Lower lobe of right lung (tissue), 2 donors: ENCODE data around the gene THAP2. TPM values are rescaled to one million over a fixed set of nuclear protein-coding genes. Genes with fewer than 3 reads are reported as not detected.
A peak's percentile ranks its signal among the peaks of the same experiment; 100 is the strongest.

Source experiments
- ATAC-seq, 2 donors: fragments of 200-7000 bp; cut with Tn5 transposase; one replicate each; pipeline ENCODE4 v1.9.1; 2020 to 2022; ENCODE audit warnings: mild to moderate bottlenecking in 2 of 2, moderate library complexity in 2 of 2
- DNase-seq: peaks from one replicate; pipeline ENCODE4 v3.0.0-alpha.2; 2020
- H3K27ac ChIP-seq: fragments of 200-600 bp; one replicate; pipeline ENCODE4 v1.8.0; 2022
- H3K27me3 ChIP-seq: fragments of 200-600 bp; one replicate; pipeline ENCODE4 v1.8.0; 2022; ENCODE audit warnings: low read depth
- H3K36me3 ChIP-seq: fragments of 200-600 bp; one replicate; pipeline ENCODE4 v1.8.0; 2022; ENCODE audit warnings: mild to moderate bottlenecking
- H3K4me1 ChIP-seq: fragments of 200-600 bp; one replicate; pipeline ENCODE4 v1.8.0; 2022
- H3K4me3 ChIP-seq: fragments of 200-600 bp; one replicate; pipeline ENCODE4 v1.8.0; 2022; ENCODE audit warnings: mild to moderate bottlenecking
- H3K9me3 ChIP-seq: fragments of 200-600 bp; one replicate; pipeline ENCODE4 v1.8.0; 2022
- intact Hi-C: fragments of 100-400 bp; cut with DNase I; formaldehyde crosslinking; loops from one replicate; pipeline ENCODE4 v1.11.0; 2022
- total RNA-seq: library from RNA; stranded (reverse); fragmentation: NEBNext Ultra II Directional; extraction: Animal tissue kit (Norgen Biotek cat#: 25700); gene quantifications from one replicate; pipeline ENCODE4 v1.2.1, GENCODE V29; 2021
- TF ChIP-seq, protein P1 (sequence below): fragments of 200-600 bp; IDR thresholded peaks from one replicate; pipeline ENCODE4 v1.8.0; 2022; ENCODE audit warnings: antibody characterized with exemption, mild to moderate bottlenecking
- donor health status: DM: no; HTN: yes; CAD: no; lungs with severe emphysema.

Gene THAP2
- total RNA-seq, 1 donor from 2014 or later, result 6.1 TPM

DNA sequence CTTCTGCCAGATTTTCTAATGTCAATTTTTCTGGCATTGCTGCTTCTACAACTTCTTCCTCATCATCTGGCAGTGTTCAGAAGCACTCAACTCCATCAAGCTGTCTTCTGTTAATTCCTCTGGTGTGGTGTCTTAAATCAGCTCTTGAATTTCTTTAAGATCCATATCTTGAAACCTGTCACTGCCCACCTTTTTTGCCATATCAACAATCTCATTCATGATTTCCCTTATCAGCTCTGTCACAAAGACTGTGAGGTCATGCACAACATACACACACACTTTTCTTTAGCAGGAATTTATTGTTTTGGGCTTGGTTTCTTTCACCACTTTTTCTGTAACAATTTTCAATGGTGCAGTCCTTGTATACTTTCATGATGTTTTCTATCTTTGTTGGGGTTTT is 7.2 kb downstream of the THAP2 start:
- H3K36me3 ChIP-seq, result no peaks in the 10 kb centered on the region
- no peak for ATAC-seq
- DNase-seq, result no peak
- H3K4me1 ChIP-seq, result peaks cover 1% of the 10 kb centered on the region
- no peaks in the 10 kb centered on the region for H3K27me3 ChIP-seq
- TF ChIP-seq, protein P1, sequence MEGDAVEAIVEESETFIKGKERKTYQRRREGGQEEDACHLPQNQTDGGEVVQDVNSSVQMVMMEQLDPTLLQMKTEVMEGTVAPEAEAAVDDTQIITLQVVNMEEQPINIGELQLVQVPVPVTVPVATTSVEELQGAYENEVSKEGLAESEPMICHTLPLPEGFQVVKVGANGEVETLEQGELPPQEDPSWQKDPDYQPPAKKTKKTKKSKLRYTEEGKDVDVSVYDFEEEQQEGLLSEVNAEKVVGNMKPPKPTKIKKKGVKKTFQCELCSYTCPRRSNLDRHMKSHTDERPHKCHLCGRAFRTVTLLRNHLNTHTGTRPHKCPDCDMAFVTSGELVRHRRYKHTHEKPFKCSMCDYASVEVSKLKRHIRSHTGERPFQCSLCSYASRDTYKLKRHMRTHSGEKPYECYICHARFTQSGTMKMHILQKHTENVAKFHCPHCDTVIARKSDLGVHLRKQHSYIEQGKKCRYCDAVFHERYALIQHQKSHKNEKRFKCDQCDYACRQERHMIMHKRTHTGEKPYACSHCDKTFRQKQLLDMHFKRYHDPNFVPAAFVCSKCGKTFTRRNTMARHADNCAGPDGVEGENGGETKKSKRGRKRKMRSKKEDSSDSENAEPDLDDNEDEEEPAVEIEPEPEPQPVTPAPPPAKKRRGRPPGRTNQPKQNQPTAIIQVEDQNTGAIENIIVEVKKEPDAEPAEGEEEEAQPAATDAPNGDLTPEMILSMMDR, result no peak
- intact Hi-C loops, result no loop called here
- H3K9me3 ChIP-seq, result no peaks in the 10 kb centered on the region
- no peak overlapping the region for H3K4me3 ChIP-seq
- no peak overlapping the region for H3K27ac ChIP-seq

DNA sequence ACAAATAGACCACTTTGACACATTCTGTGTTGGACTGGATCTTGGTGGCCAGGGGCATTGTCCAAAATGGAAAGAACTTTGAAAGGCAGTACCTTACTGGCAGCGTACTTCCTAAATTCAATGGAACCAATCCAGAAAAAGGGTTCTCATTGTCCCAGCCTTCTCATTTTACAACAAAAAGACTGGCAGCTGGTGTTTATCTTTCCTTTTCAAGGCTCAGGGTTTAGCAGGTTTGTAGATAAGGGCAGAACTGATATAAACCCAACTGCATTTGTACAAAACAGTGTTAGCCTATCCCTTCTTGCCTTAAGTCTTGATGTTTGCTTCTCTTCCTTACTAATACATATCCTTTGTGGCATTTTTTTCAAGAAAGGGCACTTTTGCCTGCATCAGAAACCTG is 7.7 kb downstream of the THAP2 start:
- DNase-seq (no peak), ATAC-seq (no peak)
- Histone ChIP-seq H3K4me3 (no peak overlapping the region), H3K9me3 (no peaks in the 10 kb centered on the region), H3K36me3 (no peaks in the 10 kb centered on the region), H3K4me1 (no peaks in the 10 kb centered on the region), H3K27me3 (no peaks in the 10 kb centered on the region), H3K27ac (no peak overlapping the region)
- TF ChIP-seq, protein P1, result no peak
- intact Hi-C loops, result no loop called here

DNA sequence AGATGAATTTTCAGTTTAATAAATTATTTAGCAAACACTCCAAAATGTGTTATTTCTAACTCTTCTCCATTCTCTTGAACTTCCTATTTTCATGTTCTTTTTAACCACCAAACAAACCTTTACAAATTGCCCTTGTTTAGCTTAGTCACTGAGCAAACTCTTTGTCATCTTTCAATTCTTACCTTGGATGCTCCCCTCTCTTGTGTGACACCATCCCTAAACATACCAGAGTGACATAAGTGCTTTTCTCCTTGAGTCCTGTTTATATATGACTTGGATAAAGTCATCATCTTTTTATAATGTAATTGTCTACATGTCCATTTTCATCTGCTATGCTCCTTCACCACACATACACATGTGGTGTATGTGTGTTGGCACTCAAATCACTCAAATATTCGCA is 18.4 kb downstream of the THAP2 start:
- intact Hi-C loops, result no loop called here
- peaks cover 8% of the 10 kb centered on the region for H3K4me1 ChIP-seq
- no peaks in the 10 kb centered on the region for H3K9me3 ChIP-seq
- H3K4me3 ChIP-seq, result no peak overlapping the region
- TF ChIP-seq, protein P1, result no peak
- DNase-seq (no peak), ATAC-seq (no peak)
- no peak overlapping the region for H3K27ac ChIP-seq
- H3K36me3 ChIP-seq, result no peaks in the 10 kb centered on the region
- no peaks in the 10 kb centered on the region for H3K27me3 ChIP-seq

DNA sequence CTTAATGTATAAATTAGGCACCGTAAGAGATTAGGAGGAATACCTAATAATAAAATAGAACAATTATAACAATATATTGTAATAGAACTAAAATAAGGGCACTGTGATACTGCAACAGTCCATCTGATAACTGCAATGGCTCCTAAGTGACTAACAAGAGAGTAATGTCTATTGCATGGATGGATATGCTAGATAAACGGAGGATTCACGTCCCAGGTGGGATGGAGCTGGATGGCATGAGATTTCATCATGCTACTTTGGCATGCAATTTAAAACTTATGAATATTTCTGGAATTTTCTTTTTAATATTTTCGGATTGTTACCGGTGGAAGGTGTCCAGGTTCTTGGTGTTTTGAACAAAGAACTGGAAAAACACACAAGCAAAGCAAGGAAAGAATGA is 19.5 kb downstream of the THAP2 start:
- no peaks in the 10 kb centered on the region for H3K9me3 ChIP-seq
- DNase-seq (no peak), ATAC-seq (no peak)
- intact Hi-C loops, result no loop called here
- no peaks in the 10 kb centered on the region for H3K36me3 ChIP-seq
- TF ChIP-seq, protein P1, result no peak
- H3K27ac ChIP-seq, result no peak overlapping the region
- no peaks in the 10 kb centered on the region for H3K27me3 ChIP-seq
- H3K4me1 ChIP-seq, result peaks cover 18% of the 10 kb centered on the region
- H3K4me3 ChIP-seq, result no peak overlapping the region

DNA sequence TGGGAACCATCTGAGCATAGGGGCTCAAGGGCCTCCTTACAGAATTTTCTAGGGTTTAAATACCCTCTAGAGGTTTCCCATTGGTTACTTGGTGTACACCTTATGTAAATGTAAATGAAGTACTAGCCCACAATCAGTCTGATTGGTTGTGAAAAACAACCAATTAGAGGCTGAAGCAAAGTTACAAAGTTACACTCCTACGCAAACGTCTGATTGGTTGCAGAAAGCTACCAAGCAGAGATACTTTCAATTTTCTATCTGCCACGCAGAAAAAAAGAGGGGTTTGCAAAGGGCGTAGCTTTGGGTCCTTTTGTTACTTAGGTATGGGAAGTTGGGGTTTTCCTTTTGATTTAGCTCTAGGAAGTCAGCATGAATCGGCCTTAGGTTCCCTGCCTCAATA is 20.0 kb downstream of the THAP2 start:
- intact Hi-C loops, result no loop called here
- DNase-seq (no peak), ATAC-seq (no peak)
- Histone ChIP-seq H3K36me3 (no peaks in the 10 kb centered on the region), H3K9me3 (no peaks in the 10 kb centered on the region), H3K27ac (no peak overlapping the region), H3K4me3 (no peak overlapping the region), H3K27me3 (no peaks in the 10 kb centered on the region), H3K4me1 (peaks cover 19% of the 10 kb centered on the region)
- TF ChIP-seq, protein P1, result no peak

DNA sequence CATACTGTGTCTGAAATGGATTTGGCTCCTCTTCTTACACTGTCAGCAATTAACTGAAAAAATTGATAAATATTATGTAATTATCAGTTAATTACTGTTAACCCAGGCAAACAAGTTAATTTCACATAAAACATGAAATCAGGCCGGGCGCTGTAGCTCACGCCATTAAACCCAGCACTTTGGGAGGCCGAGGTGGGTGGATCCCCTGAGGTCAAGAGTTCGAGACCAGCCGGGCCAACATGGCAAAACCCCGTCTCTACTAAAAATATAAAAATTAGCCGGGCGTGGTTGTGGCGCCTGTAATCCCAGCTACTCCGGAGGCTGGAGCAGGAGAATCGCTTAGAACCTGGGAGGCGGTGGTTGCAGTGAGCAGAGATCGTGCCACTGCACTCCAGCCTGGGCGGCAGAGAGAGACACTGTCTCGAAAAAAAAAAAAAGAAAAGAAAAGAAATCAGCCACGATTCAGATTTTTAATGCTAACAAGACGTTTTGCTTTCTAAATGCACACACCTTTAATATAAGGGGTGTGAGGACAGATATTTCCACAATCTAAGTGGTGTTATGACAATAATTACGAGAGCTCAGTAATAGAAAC is 21.3 kb downstream of the THAP2 start:
- H3K4me1 ChIP-seq, result peaks cover 19% of the 10 kb centered on the region
- TF ChIP-seq, protein P1, result no peak
- ATAC-seq, result no peak
- H3K36me3 ChIP-seq, result no peaks in the 10 kb centered on the region
- peak overlapping the region; percentile 63 for H3K4me3 ChIP-seq
- no peak for DNase-seq
- no peaks in the 10 kb centered on the region for H3K27me3 ChIP-seq
- intact Hi-C loops, result no loop called here
- peak overlapping the region; percentile 76 for H3K27ac ChIP-seq
- no peaks in the 10 kb centered on the region for H3K9me3 ChIP-seq
